Measurements from ENCODE around the gene CAMKK1.

DNA sequence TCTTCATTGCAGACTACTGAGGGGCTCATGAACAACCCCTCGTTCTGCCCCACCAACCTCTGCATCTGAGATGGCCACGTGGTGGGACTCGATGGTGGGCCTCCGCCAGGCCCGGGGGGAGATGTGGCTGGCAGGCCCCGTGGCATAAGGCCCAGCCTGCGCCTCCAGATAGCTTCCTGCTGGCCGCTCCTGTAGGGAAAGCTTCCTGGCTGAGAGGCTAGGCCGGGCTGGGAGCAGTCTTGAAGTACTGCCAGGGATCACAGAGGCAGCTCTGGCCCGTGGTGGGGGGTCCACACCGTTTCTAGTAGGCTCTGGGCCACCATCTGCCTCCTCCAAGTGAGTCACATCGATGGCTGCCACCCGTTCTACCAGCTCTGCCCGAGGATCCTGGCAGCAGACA, 7.6 kb downstream of the CAMKK1 start:
- TF ChIP-seq CTCF (IDR thresholded peaks at IDR 0.05; ENCODE audit: borderline replicate concordance, extremely low read depth, low read length, poor library complexity, severe bottlenecking) (no peak), EZH2 (IDR thresholded peaks at IDR 0.05; ENCODE audit: borderline replicate concordance, low read depth, low read length, severe bottlenecking) (no peak)

Measured in DND-41 (cell line).